Activated naive CD4-positive, alpha-beta T cell treated with anti-CD3 and anti-CD28 coated beads, Interleukin-2, amount 10 ng/mL, durations not matched to agents 7 days and 5 days (primary cell): Measurements from ENCODE around the gene WNT7A.

ENCODE experiments used
- CTCF ChIA-PET: fragments of 350-600 bp; sonication (Branson Sonifier 250); formaldehyde crosslinking; loops from one replicate; lab custom pipeline; 2021; ENCODE audit warnings: antibody characterized with exemption; lab: Charles Lee
- DNase-seq: peaks from one replicate; pipeline ENCODE4 v3.0.0-alpha.2; 2020
- H3K27ac Mint-ChIP-seq: one replicate; pipeline ENCODE4 v1.8.0; 2021; ENCODE audit warnings: mild to moderate bottlenecking, moderate library complexity, mixed read lengths
- H3K27me3 Mint-ChIP-seq: one replicate; pipeline ENCODE4 v1.8.0; 2021; ENCODE audit warnings: mild to moderate bottlenecking, mixed read lengths
- H3K36me3 Mint-ChIP-seq: one replicate; pipeline ENCODE4 v1.8.0; 2021; ENCODE audit warnings: mixed read lengths
- H3K4me1 Mint-ChIP-seq: one replicate; pipeline ENCODE4 v1.8.0; 2021; ENCODE audit warnings: mixed read lengths
- H3K4me3 Mint-ChIP-seq: one replicate; pipeline ENCODE4 v1.8.0; 2021; ENCODE audit warnings: mild to moderate bottlenecking, moderate library complexity, mixed read lengths
- H3K9me3 Mint-ChIP-seq: one replicate; pipeline ENCODE4 v1.8.0; 2021; ENCODE audit warnings: mixed read lengths

WNT7A gene

GRCh38 chr3:13791198-13792050 is 88.4 kb downstream of the WNT7A start:
- no peaks in the 10 kb centered on the region for H3K4me1 Mint-ChIP-seq
- no peak overlapping the region for H3K27ac Mint-ChIP-seq
- H3K4me3 Mint-ChIP-seq: no peak overlapping the region
- H3K36me3 Mint-ChIP-seq: no peaks in the 10 kb centered on the region
- no peak for DNase-seq
- no peaks in the 10 kb centered on the region for H3K9me3 Mint-ChIP-seq
- CTCF ChIA-PET: no interaction called here
- peaks cover 14% of the 10 kb centered on the region for H3K27me3 Mint-ChIP-seq

GRCh38 chr3:13790376-13791197 is 89.3 kb downstream of the WNT7A start:
- H3K9me3 Mint-ChIP-seq: no peaks in the 10 kb centered on the region
- DNase-seq: no peak
- no peaks in the 10 kb centered on the region for H3K36me3 Mint-ChIP-seq
- no peak overlapping the region for H3K27ac Mint-ChIP-seq
- no peaks in the 10 kb centered on the region for H3K4me1 Mint-ChIP-seq
- peaks cover 8% of the 10 kb centered on the region for H3K27me3 Mint-ChIP-seq
- no peak overlapping the region for H3K4me3 Mint-ChIP-seq
- CTCF ChIA-PET: no interaction called here

GRCh38 chr3:13788522-13789424 is 91.1 kb downstream of the WNT7A start:
- H3K4me3 Mint-ChIP-seq: no peak overlapping the region
- DNase-seq: no peak
- H3K27me3 Mint-ChIP-seq: peaks cover 17% of the 10 kb centered on the region
- no peaks in the 10 kb centered on the region for H3K9me3 Mint-ChIP-seq
- H3K36me3 Mint-ChIP-seq: no peaks in the 10 kb centered on the region
- CTCF ChIA-PET: no interaction called here
- H3K27ac Mint-ChIP-seq: no peak overlapping the region
- H3K4me1 Mint-ChIP-seq: no peaks in the 10 kb centered on the region

GRCh38 chr3:13787533-13788132 is 92.2 kb downstream of the WNT7A start:
- CTCF ChIA-PET: no interaction called here
- Mint-ChIP-seq H3K27me3 (peaks cover 20% of the 10 kb centered on the region), H3K4me1 (no peaks in the 10 kb centered on the region), H3K4me3 (no peak overlapping the region), H3K36me3 (no peaks in the 10 kb centered on the region), H3K9me3 (no peaks in the 10 kb centered on the region), H3K27ac (no peak overlapping the region)
- DNase-seq: no peak

- no peak overlapping the region for H3K27ac Mint-ChIP-seq
- no peaks in the 10 kb centered on the region for H3K9me3 Mint-ChIP-seq
- CTCF ChIA-PET: no interaction called here
- no peaks in the 10 kb centered on the region for H3K4me1 Mint-ChIP-seq
- DNase-seq: no peak
- H3K27me3 Mint-ChIP-seq: peaks cover 28% of the 10 kb centered on the region
- no peak overlapping the region for H3K4me3 Mint-ChIP-seq
- H3K36me3 Mint-ChIP-seq: no peaks in the 10 kb centered on the region
These were observed 93.1 kb downstream of the WNT7A start for GRCh38 chr3:13786811-13787210.

- Mint-ChIP-seq H3K27me3 (peaks cover 29% of the 10 kb centered on the region), H3K4me3 (no peak overlapping the region), H3K9me3 (no peaks in the 10 kb centered on the region), H3K4me1 (no peaks in the 10 kb centered on the region), H3K36me3 (no peaks in the 10 kb centered on the region), H3K27ac (no peak overlapping the region)
- CTCF ChIA-PET: no interaction called here
- no peak for DNase-seq
These were observed 93.9 kb downstream of the WNT7A start for GRCh38 chr3:13785853-13786436.

GRCh38 chr3:13785351-13785750 is 94.5 kb downstream of the WNT7A start:
- Mint-ChIP-seq H3K27me3 (peaks cover 29% of the 10 kb centered on the region), H3K9me3 (no peaks in the 10 kb centered on the region), H3K4me1 (no peaks in the 10 kb centered on the region), H3K4me3 (no peak overlapping the region), H3K36me3 (no peaks in the 10 kb centered on the region), H3K27ac (no peak overlapping the region)
- CTCF ChIA-PET: no interaction called here
- DNase-seq: no peak

- H3K4me3 Mint-ChIP-seq: no peak overlapping the region
- H3K27me3 Mint-ChIP-seq: peaks cover 25% of the 10 kb centered on the region
- no peaks in the 10 kb centered on the region for H3K4me1 Mint-ChIP-seq
- no peak overlapping the region for H3K27ac Mint-ChIP-seq
- CTCF ChIA-PET: interaction anchor here (0.8 kb wide), 1 partner anchor 39 kb away, joined by 3 read pairs; no protein-coding TSS in a partner anchor
- DNase-seq: no peak
- H3K9me3 Mint-ChIP-seq: no peaks in the 10 kb centered on the region
- no peaks in the 10 kb centered on the region for H3K36me3 Mint-ChIP-seq
These were observed 96.4 kb downstream of the WNT7A start for GRCh38 chr3:13783476-13783875.

GRCh38 chr3:13782501-13782900 is 97.4 kb downstream of the WNT7A start:
- Mint-ChIP-seq H3K9me3 (no peaks in the 10 kb centered on the region), H3K27ac (no peak overlapping the region), H3K36me3 (no peaks in the 10 kb centered on the region), H3K4me1 (no peaks in the 10 kb centered on the region), H3K4me3 (no peak overlapping the region), H3K27me3 (peaks cover 25% of the 10 kb centered on the region)
- DNase-seq: no peak
- CTCF ChIA-PET: no interaction called here

GRCh38 chr3:13781417-13781816 is 98.5 kb downstream of the WNT7A start:
- no peak for DNase-seq
- Mint-ChIP-seq H3K27ac (no peak overlapping the region), H3K36me3 (no peaks in the 10 kb centered on the region), H3K4me3 (no peak overlapping the region), H3K4me1 (no peaks in the 10 kb centered on the region), H3K27me3 (peaks cover 25% of the 10 kb centered on the region), H3K9me3 (no peaks in the 10 kb centered on the region)
- CTCF ChIA-PET: interaction anchor here (1.2 kb wide), 1 partner anchor 12 kb away, joined by 3 read pairs; no protein-coding TSS in a partner anchor

GRCh38 chr3:13780432-13781176 is 99.3 kb downstream of the WNT7A start:
- H3K27me3 Mint-ChIP-seq: peaks cover 25% of the 10 kb centered on the region
- DNase-seq: no peak
- CTCF ChIA-PET: interaction anchor here (1.2 kb wide), 1 partner anchor 11 kb away, joined by 3 read pairs; no protein-coding TSS in a partner anchor
- H3K36me3 Mint-ChIP-seq: no peaks in the 10 kb centered on the region
- H3K4me3 Mint-ChIP-seq: no peak overlapping the region
- H3K9me3 Mint-ChIP-seq: no peaks in the 10 kb centered on the region
- H3K4me1 Mint-ChIP-seq: no peaks in the 10 kb centered on the region
- no peak overlapping the region for H3K27ac Mint-ChIP-seq

GRCh38 chr3:13776253-13777050 is 103.4 kb downstream of the WNT7A start:
- H3K9me3 Mint-ChIP-seq: no peaks in the 10 kb centered on the region

More at GRCh38 chr3:13776253-13777050, 103.4 kb downstream of the WNT7A start:
- no peaks in the 10 kb centered on the region for H3K36me3 Mint-ChIP-seq
- CTCF ChIA-PET: no interaction called here
- DNase-seq: no peak
- no peak overlapping the region for H3K4me3 Mint-ChIP-seq
- H3K4me1 Mint-ChIP-seq: no peaks in the 10 kb centered on the region
- H3K27ac Mint-ChIP-seq: no peak overlapping the region
- H3K27me3 Mint-ChIP-seq: peaks cover 6% of the 10 kb centered on the region
